ENCODE results near the gene LRRC70. TPM values are rescaled to one million over a fixed set of nuclear protein-coding genes. Genes with fewer than 3 reads are reported as not detected.

The LRRC70 gene
- polyA plus RNA-seq, 3 donors, result 0.23 to 2.4 TPM; not detected in 1

GRCh38 chr5:62536783-62537182 lies 41.8 kb upstream of the LRRC70 start:
- peaks cover 4 to 8% of the 10 kb centered on the region in 2 donors for H3K36me3 ChIP-seq (replicated peaks in 1 of 2; ENCODE audit: control insufficient read depth in 1 of 2, insufficient read depth in 2 of 2, low read length in 2 of 2)
- no peak overlapping the region for H3K27ac ChIP-seq (ENCODE audit: low read depth in 1 of 2, low read length in 2 of 2)
- H3K9ac ChIP-seq (ENCODE audit: insufficient read depth, low read length, poor library complexity, severe bottlenecking), result no peak overlapping the region
- Mint-ChIP-seq H3K27ac (no peak overlapping the region), H3K4me1 (peaks cover 11% of the 10 kb centered on the region), H3K27me3 (ENCODE audit: low read depth in 3 of 3) (no peaks in the 10 kb centered on the region), H3K4me3 (no peak overlapping the region), H3K9me3 (peaks cover 0 to 3% (median 1%) of the 10 kb centered on the region in 7 donors), H3K36me3 (peaks cover 10 to 13% of the 10 kb centered on the region in 2 donors)
- intact Hi-C loops (cut with micrococcal nuclease), result no loop called here
- H3K4me1 ChIP-seq (ENCODE audit: control insufficient read depth in 1 of 2, insufficient read depth in 2 of 2, low read length in 2 of 2), result no peaks in the 10 kb centered on the region
- no peaks in the 10 kb centered on the region for H3K9me3 ChIP-seq (replicated peaks in 1 of 2; ENCODE audit: control insufficient read depth in 1 of 2, insufficient read depth in 1 of 2, low read length in 2 of 2)
- H3K4me2 ChIP-seq (replicated peaks; ENCODE audit: extremely low read depth, low read length, poor library complexity, severe bottlenecking), result no peak overlapping the region
- H2AFZ ChIP-seq (ENCODE audit: insufficient read depth, low read depth, low read length, poor library complexity, severe bottlenecking), result no peak overlapping the region
- no peak for DNase-seq
- no peaks in the 10 kb centered on the region for H4K20me1 ChIP-seq (ENCODE audit: insufficient read depth, low read length)
- no peak for TF ChIP-seq CTCF (IDR thresholded peaks at IDR 0.05)
- H3K27me3 ChIP-seq (ENCODE audit: control insufficient read depth in 2 of 2, insufficient read depth in 2 of 2, low read length in 2 of 2), result no peaks in the 10 kb centered on the region
- H3K79me2 ChIP-seq (ENCODE audit: insufficient read depth, low read length), result no peaks in the 10 kb centered on the region
- no peak overlapping the region for H3K4me3 ChIP-seq (replicated peaks in 1 of 3; ENCODE audit: low read depth in 2 of 3, low read length in 3 of 3)
- WGBS (ENCODE audit: insufficient coverage), result no CpG with 5 or more reads among the region's 2 CpGs

- Histone ChIP-seq H3K79me2 (ENCODE audit: insufficient read depth, low read length) (no peaks in the 10 kb centered on the region), H3K4me1 (ENCODE audit: control insufficient read depth in 1 of 2, insufficient read depth in 2 of 2, low read length in 2 of 2) (no peaks in the 10 kb centered on the region), H3K9me3 (replicated peaks in 1 of 2; ENCODE audit: control insufficient read depth in 1 of 2, insufficient read depth in 1 of 2, low read length in 2 of 2) (no peaks in the 10 kb centered on the region), H4K20me1 (ENCODE audit: insufficient read depth, low read length) (no peaks in the 10 kb centered on the region), H3K4me2 (replicated peaks; ENCODE audit: extremely low read depth, low read length, poor library complexity, severe bottlenecking) (no peak overlapping the region), H3K4me3 (replicated peaks in 1 of 3; ENCODE audit: low read depth in 2 of 3, low read length in 3 of 3) (no peak overlapping the region), H2AFZ (ENCODE audit: insufficient read depth, low read depth, low read length, poor library complexity, severe bottlenecking) (no peak overlapping the region), H3K27ac (ENCODE audit: low read depth in 1 of 2, low read length in 2 of 2) (peak overlapping the region in 1 of 2 donors; percentile 54), H3K27me3 (ENCODE audit: control insufficient read depth in 2 of 2, insufficient read depth in 2 of 2, low read length in 2 of 2) (no peaks in the 10 kb centered on the region), H3K9ac (ENCODE audit: insufficient read depth, low read length, poor library complexity, severe bottlenecking) (no peak overlapping the region), H3K36me3 (replicated peaks in 1 of 2; ENCODE audit: control insufficient read depth in 1 of 2, insufficient read depth in 2 of 2, low read length in 2 of 2) (peaks cover 0 to 5% of the 10 kb centered on the region in 2 donors)
- TF ChIP-seq CTCF (IDR thresholded peaks at IDR 0.05), result no peak
- H3K27me3 Mint-ChIP-seq (ENCODE audit: low read depth in 3 of 3), result no peaks in the 10 kb centered on the region
- intact Hi-C loops (cut with micrococcal nuclease), result no loop called here
- H3K27ac Mint-ChIP-seq, result peak overlapping the region; percentile 51 to 94 (median 88)
- peaks cover 11% of the 10 kb centered on the region for H3K4me1 Mint-ChIP-seq
- peaks cover 0 to 3% (median 1%) of the 10 kb centered on the region in 7 donors for H3K9me3 Mint-ChIP-seq
- 100% methylated on average over 2 of the region's 9 CpGs for WGBS (ENCODE audit: insufficient coverage)
- DNase-seq, result peak; percentile 50 to 76 (median 65)
- H3K4me3 Mint-ChIP-seq, result no peak overlapping the region
- peaks cover 6 to 8% of the 10 kb centered on the region in 2 donors for H3K36me3 Mint-ChIP-seq
Observed at GRCh38 chr5:62538017-62538942, 40.3 kb upstream of the LRRC70 start.

Data from CD14-positive monocyte (primary cell).